Measurements from ENCODE around the gene IKBKE. TPM values are rescaled to one million over a fixed set of nuclear protein-coding genes. Genes with fewer than 3 reads are reported as not detected.
A peak's percentile ranks its signal among the peaks of the same experiment; 100 is the strongest.

Gene IKBKE
- total RNA-seq, 1 experiment from 2014 or later = 6.4 TPM

- H3K36me3 ChIP-seq (ENCODE audit: control insufficient read depth, insufficient read depth, low read length) = no peaks in the 10 kb centered on the region; the same call in none of the 2 replicates
- CTCF ChIA-PET = interaction anchor here (1.6 kb wide), 1 partner anchor 9 kb away, joined by 10 read pairs; the partner anchor contains the start of gene IKBKE
- ATAC-seq = no peak
- H3K9me3 ChIP-seq (ENCODE audit: control insufficient read depth, insufficient read depth, low read depth, low read length) = no peaks in the 10 kb centered on the region
- no peaks in the 10 kb centered on the region for H3K27me3 ChIP-seq (ENCODE audit: control insufficient read depth, insufficient read depth, low read length)
- no TSS peak for BruUV-seq (replicated peaks)
- TF ChIP-seq SIN3A (IDR thresholded peaks at IDR 0.05; ENCODE audit: borderline replicate concordance, insufficient read depth, low read depth, low read length) (no peak), CTCF (IDR thresholded peaks at IDR 0.05) (no peak), TCF7L2 (IDR thresholded peaks at IDR 0.05; ENCODE audit: low read depth, low read length) (no peak), POLR2AphosphoS5 (IDR thresholded peaks at IDR 0.05; ENCODE audit: low read depth, low read length) (no peak)
- TF ChIP-seq, protein P1, sequence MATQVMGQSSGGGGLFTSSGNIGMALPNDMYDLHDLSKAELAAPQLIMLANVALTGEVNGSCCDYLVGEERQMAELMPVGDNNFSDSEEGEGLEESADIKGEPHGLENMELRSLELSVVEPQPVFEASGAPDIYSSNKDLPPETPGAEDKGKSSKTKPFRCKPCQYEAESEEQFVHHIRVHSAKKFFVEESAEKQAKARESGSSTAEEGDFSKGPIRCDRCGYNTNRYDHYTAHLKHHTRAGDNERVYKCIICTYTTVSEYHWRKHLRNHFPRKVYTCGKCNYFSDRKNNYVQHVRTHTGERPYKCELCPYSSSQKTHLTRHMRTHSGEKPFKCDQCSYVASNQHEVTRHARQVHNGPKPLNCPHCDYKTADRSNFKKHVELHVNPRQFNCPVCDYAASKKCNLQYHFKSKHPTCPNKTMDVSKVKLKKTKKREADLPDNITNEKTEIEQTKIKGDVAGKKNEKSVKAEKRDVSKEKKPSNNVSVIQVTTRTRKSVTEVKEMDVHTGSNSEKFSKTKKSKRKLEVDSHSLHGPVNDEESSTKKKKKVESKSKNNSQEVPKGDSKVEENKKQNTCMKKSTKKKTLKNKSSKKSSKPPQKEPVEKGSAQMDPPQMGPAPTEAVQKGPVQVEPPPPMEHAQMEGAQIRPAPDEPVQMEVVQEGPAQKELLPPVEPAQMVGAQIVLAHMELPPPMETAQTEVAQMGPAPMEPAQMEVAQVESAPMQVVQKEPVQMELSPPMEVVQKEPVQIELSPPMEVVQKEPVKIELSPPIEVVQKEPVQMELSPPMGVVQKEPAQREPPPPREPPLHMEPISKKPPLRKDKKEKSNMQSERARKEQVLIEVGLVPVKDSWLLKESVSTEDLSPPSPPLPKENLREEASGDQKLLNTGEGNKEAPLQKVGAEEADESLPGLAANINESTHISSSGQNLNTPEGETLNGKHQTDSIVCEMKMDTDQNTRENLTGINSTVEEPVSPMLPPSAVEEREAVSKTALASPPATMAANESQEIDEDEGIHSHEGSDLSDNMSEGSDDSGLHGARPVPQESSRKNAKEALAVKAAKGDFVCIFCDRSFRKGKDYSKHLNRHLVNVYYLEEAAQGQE (IDR thresholded peaks at IDR 0.05; ENCODE audit: insufficient read depth in 1 of 2, low read depth in 2 of 2, low read length in 1 of 2) = no peak
- intact Hi-C loops (cut with micrococcal nuclease; ENCODE audit: unreplicated experiment) (no loop called here), in situ Hi-C loops (cut with HindIII; ENCODE audit: low pct_unique_long_range_greater_than_20kb, low sequenced_read_pairs) (no loop called here)
- POLR2A ChIA-PET = interaction anchor here (0.6 kb wide), 1 partner anchor 10 kb away, joined by 11 read pairs; no protein-coding TSS in a partner anchor
- no peak for DNase-seq (ENCODE audit: low read depth, low spot score)
- no peak overlapping the region for H3K4me3 ChIP-seq (ENCODE audit: low read depth in 2 of 2, low read length in 2 of 2)
- H3K4me1 ChIP-seq (ENCODE audit: control insufficient read depth, insufficient read depth, low read length) = no peaks in the 10 kb centered on the region
- no peak overlapping the region for H3K27ac ChIP-seq (ENCODE audit: low read length)
Observed at GRCh38 chr1:206460836-206461426, 9.3 kb upstream of the IKBKE start.

DNA sequence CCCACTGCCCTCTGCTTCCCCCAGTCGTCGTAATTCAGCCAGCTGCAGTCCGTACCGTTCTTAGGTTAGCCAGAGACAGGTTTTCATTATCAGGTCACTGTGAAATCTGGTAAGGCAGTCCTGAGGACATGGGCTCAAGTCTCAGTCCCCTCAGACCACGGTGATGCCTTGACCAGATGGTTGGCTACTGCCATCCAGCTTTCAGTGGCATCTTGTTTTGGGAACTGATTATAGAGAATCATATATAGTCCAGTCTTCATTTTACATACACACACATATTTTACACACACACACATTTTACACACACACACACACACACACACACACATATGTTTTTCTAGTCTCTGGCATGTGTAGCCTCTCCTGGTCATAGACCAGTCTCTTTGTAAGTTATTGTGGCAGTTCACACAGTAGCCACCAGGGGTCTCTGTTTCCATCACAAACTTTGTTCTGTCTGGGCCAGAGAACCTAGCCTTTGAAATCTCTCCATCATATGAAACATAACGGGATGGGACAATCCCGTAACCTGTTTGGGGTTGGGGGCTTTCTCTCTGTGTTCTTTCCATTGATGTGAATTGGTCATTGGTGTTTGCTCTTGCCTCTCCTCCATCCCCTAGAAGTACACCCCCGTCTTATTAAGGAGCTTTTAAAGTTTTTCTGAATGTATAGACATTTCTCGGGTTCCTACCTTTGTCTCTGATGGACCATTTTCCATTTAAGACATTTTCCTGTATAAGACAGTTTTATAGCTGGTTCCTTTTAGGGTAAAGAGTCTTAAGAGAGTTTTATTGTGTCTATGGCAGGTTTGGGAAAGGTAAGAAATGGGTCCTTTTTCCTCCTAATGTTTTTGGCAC lies 8.4 kb upstream of the IKBKE start:
- ATAC-seq (peak; percentile 93), DNase-seq (ENCODE audit: low read depth, low spot score) (peak; percentile 36)
- in situ Hi-C loops (cut with HindIII; ENCODE audit: low pct_unique_long_range_greater_than_20kb, low sequenced_read_pairs) (no loop called here), intact Hi-C loops (cut with micrococcal nuclease; ENCODE audit: unreplicated experiment) (no loop called here)
- Histone ChIP-seq H3K9me3 (ENCODE audit: control insufficient read depth, insufficient read depth, low read depth, low read length) (no peaks in the 10 kb centered on the region), H3K4me3 (ENCODE audit: low read depth in 2 of 2, low read length in 2 of 2) (no peak overlapping the region), H3K4me1 (ENCODE audit: control insufficient read depth, insufficient read depth, low read length) (no peaks in the 10 kb centered on the region), H3K27ac (ENCODE audit: low read length) (no peak overlapping the region), H3K27me3 (ENCODE audit: control insufficient read depth, insufficient read depth, low read length) (no peaks in the 10 kb centered on the region), H3K36me3 (ENCODE audit: control insufficient read depth, insufficient read depth, low read length) (no peaks in the 10 kb centered on the region; the same call in 1 of the 2 replicates)
- no TSS peak for BruUV-seq (replicated peaks)
- POLR2A ChIA-PET = no interaction called here
- TF ChIP-seq SIN3A (IDR thresholded peaks at IDR 0.05; ENCODE audit: borderline replicate concordance, insufficient read depth, low read depth, low read length) = no peak
- peak; percentile 91 for TF ChIP-seq CTCF (IDR thresholded peaks at IDR 0.05)
- CTCF ChIA-PET = interaction anchor here (0.6 to 1.6 kb wide), 2 partner anchors 8 to 42 kb away, joined by 3 to 10 read pairs; partner anchors contain the start of gene IKBKE
